KMS-11 (cell line): ENCODE results near the gene KRTAP4-1.
"Not testable (repeated sequence)": the region's sequence is repeated elsewhere in the genome, so short reads cannot be mapped to it uniquely, and the experiment has no call there.

Experiments used
- H2AFZ ChIP-seq: fragments of 200-600 bp; sonication (generic); 2 replicates; pipeline ENCODE4 v1.6.1; 2016; ENCODE audit warnings: antibody characterized with exemption, mixed run types, low read depth
- H3K27ac ChIP-seq: fragments of 200-600 bp; sonication (generic); 2 replicates; pipeline ENCODE4 v1.6.1; 2016; ENCODE audit warnings: mild to moderate bottlenecking, mixed run types
- H3K27me3 ChIP-seq: fragments of 200-600 bp; sonication (generic); 2 replicates; pipeline ENCODE4 v1.6.1; 2017; ENCODE audit warnings: mild to moderate bottlenecking, low read depth, mixed run types, moderate library complexity; ENCODE audit not compliant: insufficient read depth
- H3K36me3 ChIP-seq: fragments of 200-600 bp; sonication (generic); 2 replicates; pipeline ENCODE4 v1.6.1; 2017; ENCODE audit warnings: mild to moderate bottlenecking, mixed run types; ENCODE audit not compliant: insufficient read depth
- H3K4me1 ChIP-seq: fragments of 200-600 bp; sonication (generic); 2 replicates; pipeline ENCODE4 v1.6.1; 2016; ENCODE audit warnings: mild to moderate bottlenecking, low read depth, mixed run types; ENCODE audit not compliant: poor library complexity, severe bottlenecking
- H3K4me2 ChIP-seq: fragments of 200-600 bp; sonication (generic); 2 replicates; pipeline ENCODE4 v1.7.0; 2016; ENCODE audit warnings: mild to moderate bottlenecking, mixed run types
- H3K4me3 ChIP-seq: fragments of 200-600 bp; sonication (generic); IDR thresholded peaks from 2 replicates; pipeline ENCODE4 v1.6.1; 2017; ENCODE audit warnings: low read depth, low read length, mixed read lengths; ENCODE audit not compliant: insufficient read depth
- H3K79me2 ChIP-seq: fragments of 200-600 bp; sonication (generic); 2 replicates; pipeline ENCODE4 v1.6.1; 2016; ENCODE audit warnings: low read depth, mixed run types; ENCODE audit not compliant: insufficient read depth
- H3K9ac ChIP-seq: fragments of 200-600 bp; sonication (generic); 2 replicates; pipeline ENCODE4 v1.6.1; 2016; ENCODE audit warnings: mild to moderate bottlenecking, mixed run types
- H4K20me1 ChIP-seq: fragments of 200-600 bp; sonication (generic); 2 replicates; pipeline ENCODE4 v1.6.1; 2016; ENCODE audit warnings: mild to moderate bottlenecking, mixed run types; ENCODE audit not compliant: insufficient read depth
- CTCF ChIP-seq: fragments of 200-600 bp; sonication (generic); conservative IDR thresholded peaks from 2 replicates; pipeline ENCODE4 v1.6.1; 2017; ENCODE audit warnings: low read depth, mild to moderate bottlenecking, antibody characterized with exemption, low read length, moderate library complexity, mixed read lengths

Gene KRTAP4-1

GRCh38 chr17:41145261-41145660, 39.5 kb downstream of the KRTAP4-1 start:
- H3K4me2 ChIP-seq, result no peak overlapping the region
- no peaks in the 10 kb centered on the region for H3K4me1 ChIP-seq
- no peak overlapping the region for H3K27ac ChIP-seq
- H3K79me2 ChIP-seq, result no peaks in the 10 kb centered on the region
- no peak overlapping the region for H3K4me3 ChIP-seq
- TF ChIP-seq CTCF, result no peak
- H2AFZ ChIP-seq, result no peak overlapping the region
- H4K20me1 ChIP-seq, result no peaks in the 10 kb centered on the region
- H3K9ac ChIP-seq, result no peak overlapping the region
- H3K36me3 ChIP-seq, result no peaks in the 10 kb centered on the region
- H3K27me3 ChIP-seq, result no peaks in the 10 kb centered on the region

GRCh38 chr17:41144846-41145245, 39.9 kb downstream of the KRTAP4-1 start:
- TF ChIP-seq CTCF, result no peak
- Histone ChIP-seq H3K79me2 (no peaks in the 10 kb centered on the region), H2AFZ (no peak overlapping the region), H3K27me3 (no peaks in the 10 kb centered on the region), H3K4me3 (no peak overlapping the region), H3K27ac (no peak overlapping the region), H3K9ac (no peak overlapping the region), H4K20me1 (no peaks in the 10 kb centered on the region), H3K36me3 (no peaks in the 10 kb centered on the region), H3K4me1 (no peaks in the 10 kb centered on the region), H3K4me2 (no peak overlapping the region)

- Histone ChIP-seq H3K4me3 (no peak overlapping the region), H3K9ac (no peak overlapping the region), H3K79me2 (no peaks in the 10 kb centered on the region), H2AFZ (no peak overlapping the region), H3K36me3 (no peaks in the 10 kb centered on the region), H3K4me1 (no peaks in the 10 kb centered on the region), H3K27ac (no peak overlapping the region), H3K27me3 (no peaks in the 10 kb centered on the region), H3K4me2 (no peak overlapping the region), H4K20me1 (no peaks in the 10 kb centered on the region)
- no peak for TF ChIP-seq CTCF
Observed at GRCh38 chr17:41141361-41141760, 43.4 kb downstream of the KRTAP4-1 start.

- no peak for TF ChIP-seq CTCF
- no peak within 1 kb of the TSS for H2AFZ ChIP-seq
- no peaks in the 10 kb centered on the region for H3K4me1 ChIP-seq
- no peak within 1 kb of the TSS for H3K4me3 ChIP-seq
- H3K27ac ChIP-seq, result no peak within 1 kb of the TSS
- no peaks in the 10 kb centered on the region for H3K36me3 ChIP-seq
- no peaks in the 10 kb centered on the region for H4K20me1 ChIP-seq
- no peak within 1 kb of the TSS for H3K4me2 ChIP-seq
- no peaks in the 10 kb centered on the region for H3K27me3 ChIP-seq
- no peaks in the 10 kb centered on the region for H3K79me2 ChIP-seq
- H3K9ac ChIP-seq, result no peak within 1 kb of the TSS
Observed at GRCh38 chr17:41140360-41141131, 44.2 kb downstream of the KRTAP4-1 start, which contains the start of gene KRTAP4-6. KRTAP4-6 (minus strand) TSS chr17:41140544; CDS start chr17:41140487, 57 bp downstream.

GRCh38 chr17:41139865-41140264, 44.8 kb downstream of the KRTAP4-1 start:
- H3K9ac ChIP-seq, H3K79me2 ChIP-seq, H2AFZ ChIP-seq, H3K27me3 ChIP-seq, H3K27ac ChIP-seq, H4K20me1 ChIP-seq, H3K36me3 ChIP-seq, H3K4me3 ChIP-seq, H3K4me2 ChIP-seq, H3K4me1 ChIP-seq: not testable (repeated sequence)
